K562 (cell line): ENCODE measurements around the gene PLD1. TPM values are rescaled to one million over a fixed set of nuclear protein-coding genes. Genes with fewer than 3 reads are reported as not detected.

Experiments used
- ARNT ChIP-seq, 2 experiments: fragments of 450-650 bp; IDR thresholded peaks; 2 replicates each; pipeline ENCODE4 v1.6.1; 2016; ENCODE audit warnings: mild to moderate bottlenecking in 1 of 2
- ATF7 ChIP-seq: fragments of 450-650 bp; IDR thresholded peaks from 2 replicates; pipeline ENCODE4 v1.7.1; 2014; ENCODE audit warnings: mild to moderate bottlenecking, moderate library complexity
- ERF ChIP-seq: fragments of 450-650 bp; formaldehyde crosslinking; IDR thresholded peaks from 2 replicates; pipeline ENCODE4 v1.4.0; 2020; ENCODE audit warnings: mild to moderate bottlenecking, mixed read lengths
- GABPA ChIP-seq: fragments of 200-800 bp; sonication (Bioruptor generic); conservative IDR thresholded peaks from 2 replicates; pipeline ENCODE4 v1.6.1; 2016; ENCODE audit warnings: low read depth, missing genetic modification characterization, missing compliant biosample characterization
- GABPB2 ChIP-seq: fragments of 250-450 bp; sonication (Bioruptor Pico); conservative IDR thresholded peaks from 2 replicates; pipeline ENCODE4 v1.5.1; 2021; ENCODE audit warnings: mild to moderate bottlenecking
- GATAD2A ChIP-seq: fragments of 450-650 bp; IDR thresholded peaks from 2 replicates; pipeline ENCODE4 v1.6.1; 2017
- HDAC8 ChIP-seq: fragments of 450-650 bp; IDR thresholded peaks from 2 replicates; pipeline ENCODE4 v1.6.1; 2016; ENCODE audit warnings: mild to moderate bottlenecking, missing genetic modification characterization, moderate library complexity, missing compliant biosample characterization
- MAFG ChIP-seq: fragments of 450-650 bp; conservative IDR thresholded peaks from 2 replicates; pipeline ENCODE4 v1.6.1; 2016; ENCODE audit warnings: missing genetic modification characterization, missing compliant biosample characterization
- MIER1 ChIP-seq: fragments of 450-650 bp; IDR thresholded peaks from 2 replicates; pipeline ENCODE4 v1.6.1; 2016; ENCODE audit warnings: antibody characterized with exemption, mild to moderate bottlenecking, low read depth
- PCBP1 ChIP-seq: fragments of 200-400 bp; formaldehyde crosslinking; IDR thresholded peaks from 2 replicates; pipeline ENCODE4 v1.6.1; 2018; ENCODE audit warnings: mild to moderate bottlenecking, low read depth, low read length; ENCODE audit not compliant: poor library complexity, severe bottlenecking
- PHB2 ChIP-seq: fragments of 450-650 bp; IDR thresholded peaks from 2 replicates; pipeline ENCODE4 v1.6.1; 2017; ENCODE audit warnings: low read depth
- PHTF2 ChIP-seq: fragments of 250-450 bp; sonication (Bioruptor Pico); IDR thresholded peaks from 2 replicates; pipeline ENCODE4 v1.5.0; 2021; ENCODE audit warnings: mild to moderate bottlenecking
- POLR2A ChIP-seq: fragments of 450-650 bp; conservative IDR thresholded peaks from 2 replicates; pipeline ENCODE4 v1.6.1; 2016
- POU5F1 ChIP-seq: fragments of 150-350 bp; IDR thresholded peaks from 2 replicates; pipeline ENCODE4 v1.6.1; 2014; ENCODE audit warnings: borderline replicate concordance, low read length, low read depth, mild to moderate bottlenecking; ENCODE audit not compliant: partially characterized antibody
- PRPF4 ChIP-seq: fragments of 200-400 bp; formaldehyde crosslinking; IDR thresholded peaks from one replicate; pipeline ENCODE4 v1.6.1; 2017; ENCODE audit warnings: low read length, low read depth, mild to moderate bottlenecking; ENCODE audit not compliant: insufficient read depth, poor library complexity, severe bottlenecking
- RBFOX2 ChIP-seq: fragments of 200-400 bp; formaldehyde crosslinking; IDR thresholded peaks from 2 replicates; pipeline ENCODE4 v1.6.1; 2017; ENCODE audit warnings: low read depth, mild to moderate bottlenecking, low read length, moderate library complexity
- RBM25 ChIP-seq: fragments of 200-400 bp; formaldehyde crosslinking; IDR thresholded peaks from 2 replicates; pipeline ENCODE4 v1.6.1; 2018; ENCODE audit warnings: low read length, low read depth, moderate library complexity; ENCODE audit not compliant: severe bottlenecking
- RHOXF2B ChIP-seq: fragments of 250-450 bp; sonication (Bioruptor Pico); conservative IDR thresholded peaks from 2 replicates; pipeline ENCODE4 v1.5.1; 2021
- SETDB1 ChIP-seq: IDR thresholded peaks from one replicate; pipeline ENCODE4 v1.6.1; 2012; ENCODE audit warnings: low read length, control low read depth, inconsistent platforms
- SMAD4 ChIP-seq: fragments of 250-450 bp; sonication (Bioruptor Pico); conservative IDR thresholded peaks from 2 replicates; pipeline ENCODE4 v1.8.0; 2021; ENCODE audit warnings: inconsistent platforms, mild to moderate bottlenecking, moderate library complexity
- ZEB2 ChIP-seq: fragments of 450-650 bp; IDR thresholded peaks from 2 replicates; pipeline ENCODE4 v1.6.1; 2016
- ZFP1 ChIP-seq: fragments of 450-650 bp; formaldehyde crosslinking; IDR thresholded peaks from 2 replicates; pipeline ENCODE4 v1.4.0; 2020; ENCODE audit warnings: mild to moderate bottlenecking, mixed read lengths
- ZKSCAN8 ChIP-seq: fragments of 200-800 bp; sonication (Bioruptor generic); IDR thresholded peaks from 2 replicates; pipeline ENCODE4 v1.6.1; 2016; ENCODE audit warnings: missing genetic modification characterization, missing compliant biosample characterization
- ZNF12 ChIP-seq: sonication (generic); formaldehyde crosslinking; IDR thresholded peaks from 2 replicates; pipeline ENCODE4 v1.4.0; 2020; ENCODE audit warnings: mild to moderate bottlenecking, missing genetic modification reagents
- ZNF764 ChIP-seq: fragments of 250-450 bp; sonication (Bioruptor Pico); IDR thresholded peaks from 2 replicates; pipeline ENCODE4 v1.4.0; 2020; ENCODE audit warnings: low read depth, mild to moderate bottlenecking, moderate library complexity
- polyA plus RNA-seq, 8 experiments: library from polyadenylated mRNA; depleted of rRNA in 4 of 8; stranded (reverse) in 5 of 8; unstranded in 3 of 8; fragments of >200 nt; fragmentation: Nextera tagmentation in 2 of 8; fragmentation: Illumina TruSeq in 1 of 8; extraction: Ambion mirVana in 2 of 8; extraction: Trizol in 1 of 8; gene quantifications; 2 replicates each; pipeline versions ENCODE4 v1.2.1 to v1.2.3, GENCODE V29; 2011 to 2014; ENCODE audit warnings: inconsistent platforms in 1 of 8, missing spikeins in 1 of 8
- total RNA-seq, 7 experiments: library from RNA; depleted of rRNA in 6 of 7; stranded (reverse); fragments of >200 nt in 6 of 7; fragmentation: Illumina TruSeq in 2 of 7; extraction: Trizol in 2 of 7; gene quantifications; 2 replicates each; pipeline versions ENCODE4 v1.2.1 to v1.2.3, GENCODE V29; 2011 to 2021; ENCODE audit warnings: low replicate concordance in 1 of 7
- TF ChIP-seq, protein P1 (sequence below): fragments of 250-450 bp; sonication (Bioruptor Pico); IDR thresholded peaks from 2 replicates; pipeline ENCODE4 v1.8.0; 2021; ENCODE audit warnings: mild to moderate bottlenecking, moderate library complexity
- TF ChIP-seq, protein P2 (sequence below): fragments of 250-450 bp; sonication (Bioruptor Pico); IDR thresholded peaks from 2 replicates; pipeline ENCODE4 v1.8.0; 2021; ENCODE audit warnings: moderate library complexity, mild to moderate bottlenecking, inconsistent platforms
- TF ChIP-seq, protein P3 (sequence below): IDR thresholded peaks from 2 replicates; pipeline ENCODE4 v1.6.1; 2016; ENCODE audit warnings: missing genetic modification characterization, missing compliant biosample characterization

Gene PLD1
- total and polyA plus RNA-seq, 9 of the 15 experiments (the other 6 are each of a cell fraction or from before 2014, with no cell fraction given): 8.4 to 26.1 (median 18.6) TPM

DNA sequence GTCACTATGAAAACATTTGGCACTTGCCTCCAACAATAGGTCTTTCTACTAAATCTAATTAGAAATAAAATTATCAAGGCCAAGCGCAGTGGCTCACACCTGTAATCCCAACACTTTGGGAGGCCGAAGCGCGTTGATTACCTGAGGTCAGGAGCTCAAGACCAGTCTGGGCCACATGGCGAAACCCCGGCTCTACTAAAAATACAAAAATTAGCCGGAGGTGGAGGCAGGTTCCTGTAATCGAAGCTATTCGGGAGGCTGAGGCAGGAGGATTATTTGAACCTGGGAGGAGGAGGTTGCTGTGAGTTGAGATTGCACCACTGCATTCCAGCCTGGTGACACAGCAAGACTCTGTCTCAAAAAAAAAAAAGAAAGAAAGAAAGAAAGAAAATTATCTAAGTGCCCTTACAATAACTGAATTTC, 1.6 kb upstream of the PLD1 start (continued):
- TF ChIP-seq PCBP1 (no peak), RHOXF2B (no peak), GABPA (tag) (no peak), SETDB1 (no peak), HDAC8 (tag) (no peak), POU5F1 (no peak), SMAD4 (0 out of 2 replicates have a peak, but pooled peaks have one; percentile 36), RBM25 (no peak), PRPF4 (no peak), ZFP1 (CRISPR knock-in tag) (no peak), ZKSCAN8 (CRISPR knock-in tag) (no peak), ZNF12 (CRISPR knock-in tag) (no peak), ZEB2 (peak; percentile 46; the same call in 1 of the 2 replicates), ATF7 (no peak; the same call in 1 of the 2 replicates), RBFOX2 (no peak), GABPB2 (CRISPR knock-in tag) (no peak), POLR2A (no peak), ERF (CRISPR knock-in tag) (no peak), ARNT (IDR thresholded peaks at IDR 0.05) (no peak; a peak in 1 of 4 replicates), MAFG (tag) (0 out of 2 replicates have a peak, but pooled peaks have one; percentile 25), PHTF2 (CRISPR knock-in tag) (no peak), GATAD2A (no peak), PHB2 (no peak), MIER1 (no peak), ZNF764 (CRISPR knock-in tag) (no peak)
- TF ChIP-seq, protein P1, sequence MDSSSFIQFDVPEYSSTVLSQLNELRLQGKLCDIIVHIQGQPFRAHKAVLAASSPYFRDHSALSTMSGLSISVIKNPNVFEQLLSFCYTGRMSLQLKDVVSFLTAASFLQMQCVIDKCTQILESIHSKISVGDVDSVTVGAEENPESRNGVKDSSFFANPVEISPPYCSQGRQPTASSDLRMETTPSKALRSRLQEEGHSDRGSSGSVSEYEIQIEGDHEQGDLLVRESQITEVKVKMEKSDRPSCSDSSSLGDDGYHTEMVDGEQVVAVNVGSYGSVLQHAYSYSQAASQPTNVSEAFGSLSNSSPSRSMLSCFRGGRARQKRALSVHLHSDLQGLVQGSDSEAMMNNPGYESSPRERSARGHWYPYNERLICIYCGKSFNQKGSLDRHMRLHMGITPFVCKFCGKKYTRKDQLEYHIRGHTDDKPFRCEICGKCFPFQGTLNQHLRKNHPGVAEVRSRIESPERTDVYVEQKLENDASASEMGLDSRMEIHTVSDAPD (CRISPR knock-in tag): no peak
- TF ChIP-seq, protein P2, sequence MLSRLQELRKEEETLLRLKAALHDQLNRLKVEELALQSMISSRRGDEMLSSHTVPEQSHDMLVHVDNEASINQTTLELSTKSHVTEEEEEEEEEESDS (CRISPR knock-in tag): no peak
- TF ChIP-seq, protein P3, sequence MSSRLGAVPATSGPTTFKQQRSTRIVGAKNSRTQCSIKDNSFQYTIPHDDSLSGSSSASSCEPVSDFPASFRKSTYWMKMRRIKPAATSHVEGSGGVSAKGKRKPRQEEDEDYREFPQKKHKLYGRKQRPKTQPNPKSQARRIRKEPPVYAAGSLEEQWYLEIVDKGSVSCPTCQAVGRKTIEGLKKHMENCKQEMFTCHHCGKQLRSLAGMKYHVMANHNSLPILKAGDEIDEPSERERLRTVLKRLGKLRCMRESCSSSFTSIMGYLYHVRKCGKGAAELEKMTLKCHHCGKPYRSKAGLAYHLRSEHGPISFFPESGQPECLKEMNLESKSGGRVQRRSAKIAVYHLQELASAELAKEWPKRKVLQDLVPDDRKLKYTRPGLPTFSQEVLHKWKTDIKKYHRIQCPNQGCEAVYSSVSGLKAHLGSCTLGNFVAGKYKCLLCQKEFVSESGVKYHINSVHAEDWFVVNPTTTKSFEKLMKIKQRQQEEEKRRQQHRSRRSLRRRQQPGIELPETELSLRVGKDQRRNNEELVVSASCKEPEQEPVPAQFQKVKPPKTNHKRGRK: no peak
